GM23248 (cell line): ENCODE measurements around the gene KCNH2.

Source experiments
- EZH2 ChIP-seq: fragments of 200-600 bp; sonication (generic); IDR thresholded peaks from 2 replicates; pipeline ENCODE4 v1.6.1; 2018; ENCODE audit warnings: antibody characterized with exemption, mild to moderate bottlenecking; ENCODE audit not compliant: insufficient read depth, poor library complexity, severe bottlenecking
- EZH2phosphoT487 ChIP-seq: fragments of 200-600 bp; sonication (generic); IDR thresholded peaks from 2 replicates; pipeline ENCODE4 v1.6.1; 2018; ENCODE audit warnings: antibody characterized with exemption, moderate library complexity, mild to moderate bottlenecking, low read depth; ENCODE audit not compliant: insufficient read depth

DNA sequence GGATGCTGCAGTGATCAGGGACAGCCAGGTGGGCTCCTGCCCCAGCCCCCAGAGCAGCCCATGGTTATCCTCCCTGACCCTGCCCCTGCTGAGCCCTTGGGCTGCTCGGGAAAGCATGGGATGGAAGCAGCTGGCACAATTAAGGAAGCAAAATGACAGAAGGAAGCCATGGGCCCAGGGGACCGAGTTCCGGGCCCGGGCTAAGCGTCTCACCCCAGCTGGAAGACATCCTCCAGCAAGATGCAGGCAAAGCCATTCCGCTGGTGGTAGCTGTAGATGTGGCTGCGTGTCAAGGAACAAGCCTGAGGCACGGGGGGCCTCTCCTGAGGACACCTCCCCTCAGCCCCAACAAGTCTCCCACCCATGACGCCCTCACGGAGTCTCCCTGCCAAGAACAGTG, 45.1 kb upstream of the KCNH2 start:
- TF ChIP-seq EZH2 (no peak), EZH2phosphoT487 (no peak)
